Esophagus muscularis mucosa (tissue), 4 donors: ENCODE data around the gene KCNAB1. TPM values are rescaled to one million over a fixed set of nuclear protein-coding genes. Genes with fewer than 3 reads are reported as not detected.

Experiments used
- DNase-seq: peaks from one replicate; pipeline ENCODE4 v3.0.0-alpha.2; 2017; ENCODE audit errors: extremely low spot score
- H3K27ac ChIP-seq, 4 donors: fragments of 200-600 bp; sonication (generic); replicated peaks in 1 of 4; 1 replicate in 3 of 4; 2 replicates in 1 of 4; pipeline ENCODE4 v1.5.1; 2016 to 2019; ENCODE audit warnings: mild to moderate bottlenecking in 1 of 4
- H3K27me3 ChIP-seq, 4 donors: fragments of 200-600 bp; sonication (generic); one replicate each; pipeline versions ENCODE4 v1.5.1 to v1.6.0; 2016 to 2019
- H3K36me3 ChIP-seq, 4 donors: fragments of 200-600 bp; sonication (generic); one replicate each; pipeline ENCODE4 v1.5.1; 2016 to 2019
- H3K4me1 ChIP-seq, 4 donors: fragments of 200-600 bp; sonication (generic); one replicate each; pipeline ENCODE4 v1.5.1; 2016 to 2019
- H3K4me3 ChIP-seq, 4 donors: fragments of 200-600 bp; sonication (generic); 1 replicate in 2 of 4; 2 replicates in 2 of 4; pipeline ENCODE4 v1.5.1; 2016 to 2019; ENCODE audit warnings: mild to moderate bottlenecking in 4 of 4, moderate library complexity in 1 of 4
- H3K9me3 ChIP-seq, 4 donors: fragments of 200-600 bp; sonication (generic); 1 replicate in 3 of 4; 2 replicates in 1 of 4; pipeline ENCODE4 v1.5.1; 2016 to 2019
- CTCF ChIP-seq, 3 experiments: fragments of 200-600 bp in 2 of 3; fragments of 450-650 bp in 1 of 3; sonication (generic) in 2 of 3; IDR thresholded peaks; one replicate each; pipeline ENCODE4 v1.5.1; 2017 to 2019; ENCODE audit warnings: antibody characterized with exemption in 3 of 3, mild to moderate bottlenecking in 2 of 3, moderate library complexity in 1 of 3
- EP300 ChIP-seq: sonication (generic); formaldehyde crosslinking; IDR thresholded peaks from one replicate; pipeline ENCODE4 v1.6.1; 2017; ENCODE audit warnings: antibody characterized with exemption
- POLR2A ChIP-seq: fragments of 450-650 bp; IDR thresholded peaks from one replicate; pipeline ENCODE4 v1.6.1; 2017; ENCODE audit warnings: antibody characterized with exemption, moderate library complexity, mild to moderate bottlenecking, low read depth
- POLR2AphosphoS5 ChIP-seq, 2 donors: sonication (generic); formaldehyde crosslinking; IDR thresholded peaks; one replicate each; pipeline ENCODE4 v1.6.1; 2017; ENCODE audit warnings: antibody characterized with exemption in 2 of 2
- WGBS: methylation state at CpG from one replicate; pipeline ENCODE4 v1.1.5; 2018; 5-methylcytosine and 5-hydroxymethylcytosine counted together
- intact Hi-C: fragments of 100-400 bp; cut with DNase I; formaldehyde crosslinking; loops from one replicate; pipeline ENCODE4 v1.15.1; 2023
- total RNA-seq, 4 donors: library from RNA; depleted of rRNA; stranded (reverse); fragments of >200 nt; gene quantifications; one replicate each; pipeline versions ENCODE4 v1.1.0 to v1.2.1, GENCODE V29; 2016

The KCNAB1 gene
- total RNA-seq, 4 donors from 2014 or later, result 0.83 to 5.9 (median 2.3) TPM

GRCh38 chr3:156416846-156417558 is 296.6 kb downstream of the KCNAB1 start:
- H3K9me3 ChIP-seq, result no peaks in the 10 kb centered on the region
- no peaks in the 10 kb centered on the region for H3K27me3 ChIP-seq
- H3K4me1 ChIP-seq, result peaks cover 7 to 13% (median 11%) of the 10 kb centered on the region in 4 donors
- 83% methylated on average over 3 of the region's 3 CpGs for WGBS
- TF ChIP-seq CTCF (IDR thresholded peaks at IDR 0.05), result no peak
- no peak for TF ChIP-seq POLR2AphosphoS5 (IDR thresholded peaks at IDR 0.05)
- no peak for TF ChIP-seq POLR2A
- TF ChIP-seq EP300, result no peak
- intact Hi-C loops, result no loop called here
- no peaks in the 10 kb centered on the region for H3K36me3 ChIP-seq
- H3K4me3 ChIP-seq, result no peak overlapping the region
- H3K27ac ChIP-seq, result no peak overlapping the region
- DNase-seq, result no peak

- H3K4me1 ChIP-seq, result peaks cover 7 to 13% (median 11%) of the 10 kb centered on the region in 4 donors
- H3K4me3 ChIP-seq, result no peak overlapping the region
- H3K36me3 ChIP-seq, result no peaks in the 10 kb centered on the region
- H3K9me3 ChIP-seq, result no peaks in the 10 kb centered on the region
- WGBS, result 65% methylated on average over 4 of the region's 4 CpGs
- DNase-seq, result no peak
- intact Hi-C loops, result no loop called here
- TF ChIP-seq CTCF (IDR thresholded peaks at IDR 0.05), result no peak
- TF ChIP-seq POLR2AphosphoS5 (IDR thresholded peaks at IDR 0.05), result no peak
- TF ChIP-seq POLR2A, result no peak
- no peak for TF ChIP-seq EP300
- no peaks in the 10 kb centered on the region for H3K27me3 ChIP-seq
- H3K27ac ChIP-seq, result no peak overlapping the region
Observed at GRCh38 chr3:156417559-156418132, 297.3 kb downstream of the KCNAB1 start.

- TF ChIP-seq POLR2AphosphoS5 (IDR thresholded peaks at IDR 0.05), result no peak
- no peak for TF ChIP-seq POLR2A
- no peak for TF ChIP-seq EP300
- TF ChIP-seq CTCF (IDR thresholded peaks at IDR 0.05), result no peak
- H3K4me1 ChIP-seq, result peaks cover 7 to 13% (median 11%) of the 10 kb centered on the region in 4 donors
- no peaks in the 10 kb centered on the region for H3K9me3 ChIP-seq
- no peaks in the 10 kb centered on the region for H3K27me3 ChIP-seq
- H3K4me3 ChIP-seq, result no peak overlapping the region
- no peak for DNase-seq
- WGBS, result 83% methylated on average over 2 of the region's 2 CpGs
- intact Hi-C loops, result no loop called here
- no peaks in the 10 kb centered on the region for H3K36me3 ChIP-seq
- H3K27ac ChIP-seq, result no peak overlapping the region
Observed at GRCh38 chr3:156418428-156418827, 298.1 kb downstream of the KCNAB1 start.

- peaks cover 7 to 13% (median 11%) of the 10 kb centered on the region in 4 donors for H3K4me1 ChIP-seq
- no peak for TF ChIP-seq POLR2A
- TF ChIP-seq POLR2AphosphoS5 (IDR thresholded peaks at IDR 0.05), result no peak
- TF ChIP-seq EP300, result no peak
- TF ChIP-seq CTCF (IDR thresholded peaks at IDR 0.05), result no peak
- no peak for DNase-seq
- intact Hi-C loops, result no loop called here
- H3K36me3 ChIP-seq, result no peaks in the 10 kb centered on the region
- 90% methylated on average over 4 of the region's 4 CpGs for WGBS
- H3K9me3 ChIP-seq, result no peaks in the 10 kb centered on the region
- H3K27me3 ChIP-seq, result no peaks in the 10 kb centered on the region
- H3K4me3 ChIP-seq, result no peak overlapping the region
- no peak overlapping the region for H3K27ac ChIP-seq
Observed at GRCh38 chr3:156421534-156421933, 301.2 kb downstream of the KCNAB1 start.
